ENCODE data around the gene ZMYND10. TPM values are rescaled to one million over a fixed set of nuclear protein-coding genes. Genes with fewer than 3 reads are reported as not detected.

ZMYND10 gene
- total RNA-seq = 3.9 TPM

GRCh38 chr3:50345586-50346234, at the start of gene ZMYND10:
Gene ZMYND10 (minus strand): TSS chr3:50345732. CDS start chr3:50345579, 153 bp downstream.

GRCh38 chr3:50358911-50359759, 13.6 kb upstream of the ZMYND10 start, which contains the start of gene TMEM115:
Gene TMEM115 (minus strand): TSS chr3:50359521. CDS start chr3:50359063, 458 bp downstream.

GRCh38 chr3:50350527-50351322, 5.2 kb upstream of the ZMYND10 start, which contains the start of the genes CYB561D2 and NPRL2:
Gene CYB561D2 (plus strand): TSS chr3:50350862. CDS start chr3:50351434, 572 bp downstream.
Gene NPRL2 (minus strand): TSS chr3:50350775. CDS start chr3:50350652, 123 bp downstream.

GRCh38 chr3:50340448-50341329, 4.8 kb downstream of the ZMYND10 start, which contains the start of gene RASSF1:
Gene RASSF1 (minus strand): TSS chr3:50340836. CDS start chr3:50340805, 31 bp downstream.

DNA sequence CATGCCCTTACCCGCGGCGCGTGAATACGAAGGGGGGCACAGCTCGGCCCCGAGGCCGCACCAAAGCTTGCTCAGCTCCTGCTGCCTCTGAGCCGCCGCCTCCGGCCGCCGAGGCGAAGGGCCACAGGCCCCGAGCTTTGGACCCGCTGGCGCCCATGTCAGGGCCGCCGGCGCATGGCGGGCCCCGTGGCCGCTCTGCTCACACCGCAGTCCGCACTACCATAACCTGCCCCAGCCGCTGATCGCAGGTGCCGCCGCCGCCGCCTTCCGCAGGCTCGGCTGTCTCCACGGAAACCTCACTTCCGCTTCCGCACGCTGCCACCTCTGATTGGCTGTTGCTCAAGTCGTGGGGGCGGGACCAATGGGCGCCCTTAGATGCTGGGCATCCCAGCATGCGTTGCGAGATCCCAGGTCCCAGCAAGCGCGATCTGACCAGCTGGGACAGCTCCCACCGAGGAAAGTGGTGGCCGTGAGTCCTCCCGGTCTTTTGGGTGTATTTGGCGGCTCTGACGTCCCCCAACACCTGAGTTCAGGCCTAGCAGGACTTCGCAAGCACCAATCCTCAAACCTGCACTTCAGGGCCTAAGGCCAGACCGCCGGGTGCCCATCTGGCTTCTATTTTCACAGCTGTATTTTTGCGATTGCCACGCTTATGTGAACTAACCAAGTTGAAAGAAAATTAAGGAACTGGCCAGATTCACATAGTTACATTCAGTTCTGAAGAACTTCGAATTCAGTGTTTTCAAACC, 17.4 kb downstream of the ZMYND10 start, which contains the start of gene TUSC2:
Gene TUSC2, minus strand, starts transcription at position 281 of the 749 bp plus-strand sequence. Its CDS starts 124 bp downstream, at position 157.

GRCh38 chr3:50322386-50323091, 23.0 kb downstream of the ZMYND10 start, which contains the start of gene HYAL2:
Gene HYAL2 (minus strand): TSS chr3:50322745. CDS start chr3:50320489, 2,256 bp downstream.

DNA sequence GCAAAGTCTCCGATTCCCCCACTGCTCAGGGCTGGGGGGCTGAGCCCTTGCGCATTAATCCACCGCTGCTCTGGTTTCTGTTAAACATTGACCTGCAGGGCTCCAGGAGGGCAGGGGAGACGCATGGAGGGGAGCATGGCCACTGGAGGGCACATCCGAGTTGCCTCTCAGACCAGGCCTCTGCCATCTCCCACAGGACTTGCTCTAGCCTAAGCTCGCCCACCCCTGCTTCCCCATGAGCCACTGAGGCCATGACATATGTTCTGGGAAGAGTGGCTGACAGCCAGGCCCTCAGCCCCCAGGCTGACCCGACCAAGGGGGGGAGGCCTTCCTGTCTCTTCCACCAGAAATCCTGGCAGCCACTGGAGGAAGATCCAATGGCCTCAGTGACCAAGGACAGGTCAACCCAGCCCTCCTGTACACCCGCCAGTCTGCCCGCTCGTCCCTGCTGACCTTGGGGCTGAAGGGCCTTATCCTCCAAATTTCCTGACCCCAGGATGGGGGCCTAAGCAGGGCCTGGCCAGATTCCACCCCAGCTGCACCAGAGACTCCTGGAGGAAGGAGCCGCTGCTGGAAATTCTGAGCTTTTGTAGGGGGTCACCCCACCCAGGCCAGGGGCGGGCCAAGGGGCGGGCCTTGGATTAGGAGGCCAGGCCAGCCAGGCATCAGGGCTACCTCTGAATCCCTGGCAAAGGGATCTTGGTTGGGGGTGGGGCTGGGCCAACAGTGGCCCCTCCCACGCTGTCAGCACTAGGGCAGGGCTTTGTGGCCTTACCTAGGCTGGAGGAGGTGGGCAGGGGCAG, 42.3 kb downstream of the ZMYND10 start, which contains the start of gene HYAL1:
Gene HYAL1, minus strand, starts transcription at position 562 of the 803 bp plus-strand sequence. CDS start 618 bp downstream, outside the sequence.

GRCh38 chr3:50298836-50299637, 46.5 kb downstream of the ZMYND10 start, which contains the start of the genes HYAL3 and NAA80:
Gene HYAL3 (minus strand): TSS chr3:50299405. CDS start chr3:50295602, 3,803 bp downstream.
Gene NAA80 (minus strand): TSS chr3:50299405. CDS start chr3:50297463, 1,942 bp downstream.

GRCh38 chr3:50292159-50293078, 53.1 kb downstream of the ZMYND10 start, which contains the start of gene IFRD2:
Gene IFRD2 (minus strand): TSS chr3:50292429. CDS start chr3:50292274, 155 bp downstream.

Other genes with a start within 250 kb of the ZMYND10 start
- gene SEMA3F, start 190.4 kb downstream of the ZMYND10 start, total RNA-seq = 42.8 TPM
- gene GNAT1, start 154.1 kb downstream of the ZMYND10 start, total RNA-seq = not detected
- 2.9 TPM for gene SLC38A3, start 140.5 kb downstream of the ZMYND10 start, total RNA-seq
- gene GNAI2, start 109.5 kb downstream of the ZMYND10 start, total RNA-seq = 159 TPM
- 70.1 TPM for gene SEMA3B, start 76.6 kb downstream of the ZMYND10 start, total RNA-seq
- gene LSMEM2, start 66.6 kb downstream of the ZMYND10 start, total RNA-seq = 3.2 TPM
- gene IFRD2, start 53.3 kb downstream of the ZMYND10 start, total RNA-seq = 31.7 TPM
- gene HYAL3, start 46.3 kb downstream of the ZMYND10 start, total RNA-seq = 3.7 TPM
- gene NAA80, start 46.3 kb downstream of the ZMYND10 start, total RNA-seq = 4.8 TPM
- 6.3 TPM for gene HYAL1, start 42.2 kb downstream of the ZMYND10 start, total RNA-seq
- 128 TPM for gene HYAL2, start 23.0 kb downstream of the ZMYND10 start, total RNA-seq
- gene TUSC2, start 17.5 kb downstream of the ZMYND10 start, total RNA-seq = 10.5 TPM
- gene RASSF1, start 4.9 kb downstream of the ZMYND10 start, total RNA-seq = 35.8 TPM
- 27.5 TPM for gene NPRL2, start 5.0 kb upstream of the ZMYND10 start, total RNA-seq
- 18.0 TPM for gene CYB561D2, start 5.1 kb upstream of the ZMYND10 start, total RNA-seq
- 37.8 TPM for gene TMEM115, start 13.8 kb upstream of the ZMYND10 start, total RNA-seq
- 10.1 TPM for gene CACNA2D2, start 157.9 kb upstream of the ZMYND10 start, total RNA-seq
- gene C3orf18, start 222.0 kb upstream of the ZMYND10 start, total RNA-seq = 14.2 TPM
- gene HEMK1, start 223.8 kb upstream of the ZMYND10 start, total RNA-seq = 16.1 TPM

Data from metanephros (tissue), 1 donor.